Lower leg skin (tissue), 4 donors: ENCODE data around the gene WAPL. TPM values are rescaled to one million over a fixed set of nuclear protein-coding genes. Genes with fewer than 3 reads are reported as not detected.

Experiments used
- DNase-seq, 2 donors: peaks; one replicate each; pipeline ENCODE4 v3.0.0-alpha.2; 2019; ENCODE audit warnings: low spot score in 2 of 2
- H3K4me3 ChIP-seq: fragments of 200-600 bp; sonication (generic); 2 replicates; pipeline ENCODE4 v1.5.1; 2017; ENCODE audit warnings: mild to moderate bottlenecking, low read depth; ENCODE audit not compliant: poor library complexity, severe bottlenecking
- CTCF ChIP-seq, 3 donors: fragments of 450-650 bp; IDR thresholded peaks; one replicate each; pipeline ENCODE4 v1.5.1; 2016; ENCODE audit warnings: antibody characterized with exemption in 3 of 3, mild to moderate bottlenecking in 3 of 3, moderate library complexity in 2 of 3
- POLR2A ChIP-seq, 2 donors: fragments of 450-650 bp; IDR thresholded peaks; one replicate each; pipeline ENCODE4 v1.6.1; 2016 to 2017; ENCODE audit warnings: antibody characterized with exemption in 2 of 2, mild to moderate bottlenecking in 1 of 2, moderate library complexity in 1 of 2
- WGBS, 2 donors: methylation state at CpG; one replicate each; pipeline ENCODE4 v1.1.5; 2018; 5-methylcytosine and 5-hydroxymethylcytosine counted together
- intact Hi-C: fragments of 100-400 bp; cut with DNase I; formaldehyde crosslinking; loops from one replicate; pipeline ENCODE4 v1.15.0; 2023; ENCODE audit warnings: low total_unique reads
- total RNA-seq, 4 donors: library from RNA; depleted of rRNA; stranded (reverse); fragments of >200 nt; gene quantifications; one replicate each; pipeline ENCODE4 v1.1.0, GENCODE V29; 2016

WAPL gene
- total RNA-seq, 4 donors from 2014 or later = 37.7 to 46.4 (median 43.0) TPM

DNA sequence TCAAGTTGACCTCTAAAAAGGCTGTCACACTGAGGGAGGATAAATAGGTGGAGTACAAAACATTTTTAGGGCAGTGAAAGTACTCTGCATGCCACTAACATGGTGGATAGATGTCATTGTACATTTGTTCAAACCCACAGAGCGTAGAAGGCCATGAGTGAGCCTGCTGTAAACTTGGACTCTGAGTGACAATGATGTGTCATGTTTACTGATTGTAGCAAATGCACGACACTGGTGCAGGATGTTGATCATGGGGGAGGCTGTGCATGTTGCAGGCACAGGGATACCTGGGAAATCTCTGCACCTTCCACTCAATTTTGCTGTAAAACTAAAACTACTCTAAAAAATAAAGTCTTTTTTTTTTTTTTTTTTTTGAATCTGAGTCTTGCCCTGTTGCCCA lies 102.5 kb downstream of the WAPL start:
- no peak for DNase-seq
- no peak overlapping the region for H3K4me3 ChIP-seq
- intact Hi-C loops = no loop called here
- 61 to 92% methylated on average over 2 of the region's 2 CpGs for WGBS, 2 donors
- TF ChIP-seq CTCF (IDR thresholded peaks at IDR 0.05) (no peak), POLR2A (IDR thresholded peaks at IDR 0.05) (no peak)

DNA sequence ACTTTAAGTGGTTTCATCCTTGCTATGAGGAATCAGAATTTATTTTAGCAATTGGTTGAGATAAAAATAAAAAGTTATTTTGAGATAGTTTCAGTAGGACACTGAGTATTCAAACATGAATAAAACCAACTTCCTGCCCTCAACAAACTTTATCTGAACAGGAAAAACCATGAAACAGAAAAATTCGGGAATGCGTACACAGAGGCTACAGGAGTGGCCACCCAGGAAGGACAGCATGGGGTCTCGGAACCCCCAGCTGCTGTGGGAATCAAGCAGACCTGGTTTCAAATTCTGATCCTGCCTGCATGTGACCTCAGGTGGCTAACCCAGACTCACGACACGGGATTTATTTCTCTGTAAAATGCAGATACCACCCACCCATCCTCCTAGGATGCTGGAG lies 106.0 kb downstream of the WAPL start:
- DNase-seq = no peak
- no peak overlapping the region for H3K4me3 ChIP-seq
- intact Hi-C loops = no loop called here
- WGBS, 2 donors = 62% methylated on average over 5 of the region's 5 CpGs
- TF ChIP-seq CTCF (IDR thresholded peaks at IDR 0.05) = no peak
- no peak for TF ChIP-seq POLR2A (IDR thresholded peaks at IDR 0.05)

GRCh38 chr10:86415116-86415515 lies 106.5 kb downstream of the WAPL start:
- intact Hi-C loops = no loop called here
- no peak for DNase-seq
- WGBS, 2 donors = 71 to 94% methylated on average over 3 of the region's 3 CpGs
- H3K4me3 ChIP-seq = no peak overlapping the region
- no peak for TF ChIP-seq POLR2A (IDR thresholded peaks at IDR 0.05)
- no peak for TF ChIP-seq CTCF (IDR thresholded peaks at IDR 0.05)

DNA sequence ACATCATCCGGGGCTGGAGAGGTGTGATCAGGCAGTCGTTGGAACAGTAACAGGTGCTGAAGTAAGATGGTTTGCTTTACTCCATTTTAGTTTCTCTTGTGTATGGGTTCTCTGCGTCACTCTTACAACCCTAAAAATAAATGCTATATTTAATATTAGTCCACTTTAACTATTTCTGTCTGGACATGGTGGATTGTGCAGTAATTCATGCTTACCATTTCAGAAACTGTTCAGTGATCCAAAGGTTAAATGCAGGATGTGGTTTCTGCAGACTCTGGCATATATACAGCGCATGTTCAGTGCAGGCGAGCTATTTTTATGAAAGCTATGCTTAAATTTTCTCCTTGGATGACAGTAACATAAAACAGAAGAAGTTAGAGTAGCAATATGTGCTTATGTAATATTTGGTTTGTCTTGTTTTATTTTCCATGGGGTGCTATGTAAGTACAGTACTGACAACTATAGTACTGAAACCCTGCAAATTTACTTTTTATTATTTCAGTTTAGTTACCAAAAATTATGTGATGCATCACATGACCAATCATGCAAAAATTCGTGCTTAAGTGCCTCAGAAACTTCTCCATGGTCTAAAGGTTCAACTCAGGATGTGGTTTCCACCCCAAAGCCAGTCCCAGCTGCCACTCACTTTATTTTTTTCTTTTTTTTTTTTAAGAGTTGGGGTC lies 108.4 kb downstream of the WAPL start:
- WGBS, 2 donors = 38 to 48% methylated on average over 6 of the region's 6 CpGs
- DNase-seq = no peak
- intact Hi-C loops = no loop called here
- TF ChIP-seq CTCF (IDR thresholded peaks at IDR 0.05) (no peak), POLR2A (IDR thresholded peaks at IDR 0.05) (no peak)
- no peak overlapping the region for H3K4me3 ChIP-seq

DNA sequence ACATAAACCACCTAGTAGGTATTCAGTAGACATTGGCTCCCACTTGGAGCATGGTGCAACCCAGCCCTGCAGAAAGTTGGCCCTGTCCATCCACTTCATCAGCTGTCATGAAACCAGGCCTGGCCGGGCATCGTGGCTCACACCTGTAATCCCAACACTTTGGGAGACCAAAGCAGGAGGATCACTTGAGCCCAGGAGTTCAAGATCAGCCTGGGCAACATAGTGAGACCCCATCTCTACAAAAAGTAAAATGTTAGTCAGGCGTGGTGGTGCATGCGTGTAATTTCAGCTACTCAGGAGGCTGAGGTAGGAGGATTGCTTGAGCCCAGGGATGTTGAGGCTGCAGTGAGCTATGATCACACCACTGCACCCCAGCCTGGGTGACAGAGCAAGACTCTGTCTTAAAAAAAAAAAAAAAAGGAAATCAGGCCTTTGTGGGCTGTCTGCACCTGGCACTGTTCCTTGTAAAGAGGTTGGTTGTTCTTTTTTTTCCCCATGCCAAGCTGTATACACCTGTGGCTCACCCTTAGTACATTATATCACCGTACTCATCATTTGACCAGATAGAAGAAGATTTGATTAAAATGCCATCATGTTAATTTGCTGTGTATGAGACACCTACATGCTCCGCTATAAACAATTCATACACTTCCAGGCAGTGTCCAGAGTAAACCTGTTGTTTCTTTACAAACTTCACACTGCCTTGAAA lies 109.6 kb downstream of the WAPL start:
- TF ChIP-seq POLR2A (IDR thresholded peaks at IDR 0.05) = no peak
- no peak for TF ChIP-seq CTCF (IDR thresholded peaks at IDR 0.05)
- intact Hi-C loops = no loop called here
- no peak for DNase-seq
- 76 to 87% methylated on average over 6 of the region's 6 CpGs for WGBS, 2 donors
- H3K4me3 ChIP-seq = no peak overlapping the region
